NCI-H2081 treated with DMSO at 0.1 percent for 48 hours (cell line): Measurements from ENCODE around the gene THBS3.
"Not testable (repeated sequence)": the region's sequence is repeated elsewhere in the genome, so short reads cannot be mapped to it uniquely, and the experiment has no call there.

Experiments used
- DNase-seq: peaks from one replicate; lab custom pipeline; 2025; lab: John Stamatoyannopoulos, UW

The THBS3 gene

GRCh38 chr1:155206891-155207805, 549 bp downstream of the THBS3 start:
- peak; percentile 63 for DNase-seq

- DNase-seq, result no peak
Observed at GRCh38 chr1:155205969-155206593, 1.6 kb downstream of the THBS3 start.

- DNase-seq, result no peak
Observed at GRCh38 chr1:155205035-155205434, 2.7 kb downstream of the THBS3 start.

- no peak for DNase-seq
Observed at GRCh38 chr1:155202731-155203515, 4.8 kb downstream of the THBS3 start.

- no peak for DNase-seq
Observed at GRCh38 chr1:155202198-155202597, 5.5 kb downstream of the THBS3 start.

- no peak for DNase-seq
Observed at GRCh38 chr1:155200920-155201319, 6.8 kb downstream of the THBS3 start.

- DNase-seq, result no peak
Observed at GRCh38 chr1:155199792-155200191, 7.9 kb downstream of the THBS3 start.

- DNase-seq, result no peak
Observed at GRCh38 chr1:155198547-155198906, 9.2 kb downstream of the THBS3 start.

- no peak for DNase-seq
Observed at GRCh38 chr1:155197901-155198546, 9.7 kb downstream of the THBS3 start.

- DNase-seq, result no peak
Observed at GRCh38 chr1:155196893-155197638, 10.6 kb downstream of the THBS3 start.

- no peak for DNase-seq
Observed at GRCh38 chr1:155196103-155196892, 11.4 kb downstream of the THBS3 start.

- no peak for DNase-seq
Observed at GRCh38 chr1:155195201-155196102, 12.2 kb downstream of the THBS3 start.

GRCh38 chr1:155193991-155194240, 13.8 kb downstream of the THBS3 start:
- DNase-seq, result not testable (repeated sequence)

- peak; percentile 43 for DNase-seq
Observed at GRCh38 chr1:155193275-155193990, 14.3 kb downstream of the THBS3 start.

- DNase-seq, result no peak
Observed at GRCh38 chr1:155192346-155193274, 15.1 kb downstream of the THBS3 start.

GRCh38 chr1:155191904-155192303, 15.8 kb downstream of the THBS3 start:
- no peak for DNase-seq

GRCh38 chr1:155189926-155190325, 17.8 kb downstream of the THBS3 start:
- DNase-seq, result not testable (repeated sequence)

GRCh38 chr1:155188268-155188667, 19.4 kb downstream of the THBS3 start:
- DNase-seq, result no peak
